Measurements from ENCODE around the gene PTPN3. TPM values are rescaled to one million over a fixed set of nuclear protein-coding genes. Genes with fewer than 3 reads are reported as not detected.

Gene PTPN3
- total RNA-seq, 1 experiment from 2014 or later = 25.0 TPM

- Mint-ChIP-seq H3K36me3 (ENCODE audit: insufficient read depth, unreplicated experiment) (peaks cover 56% of the 10 kb centered on the region), H3K27me3 (ENCODE audit: unreplicated experiment) (no peaks in the 10 kb centered on the region), H3K4me1 (ENCODE audit: low read depth, unreplicated experiment) (no peaks in the 10 kb centered on the region), H3K27ac (ENCODE audit: unreplicated experiment) (no peak overlapping the region), H3K9me3 (ENCODE audit: low read depth, unreplicated experiment) (no peaks in the 10 kb centered on the region), H3K4me3 (ENCODE audit: low read depth, unreplicated experiment) (no peak overlapping the region)
- no TSS peak for BruUV-seq (replicated peaks)
- DNase-seq = no peak
- TF ChIP-seq CTCF (IDR thresholded peaks at IDR 0.05; ENCODE audit: unreplicated experiment) = no peak
- intact Hi-C loops (cut with micrococcal nuclease; ENCODE audit: unreplicated experiment) = loop anchor here (10.0 kb wide), 1 partner anchor 215 kb away; no protein-coding TSS in a partner anchor
- CTCF ChIA-PET = no interaction called here
Observed at GRCh38 chr9:109399258-109399767, 98.8 kb downstream of the PTPN3 start.

GRCh38 chr9:109391176-109391575 is 106.9 kb downstream of the PTPN3 start:
- Mint-ChIP-seq H3K4me1 (ENCODE audit: low read depth, unreplicated experiment) (no peaks in the 10 kb centered on the region), H3K36me3 (ENCODE audit: insufficient read depth, unreplicated experiment) (peaks cover 49% of the 10 kb centered on the region), H3K9me3 (ENCODE audit: low read depth, unreplicated experiment) (no peaks in the 10 kb centered on the region), H3K27ac (ENCODE audit: unreplicated experiment) (no peak overlapping the region), H3K4me3 (ENCODE audit: low read depth, unreplicated experiment) (no peak overlapping the region), H3K27me3 (ENCODE audit: unreplicated experiment) (no peaks in the 10 kb centered on the region)
- CTCF ChIA-PET = no interaction called here
- no peak for DNase-seq
- intact Hi-C loops (cut with micrococcal nuclease; ENCODE audit: unreplicated experiment) = loop anchor here (10.0 kb wide), 1 partner anchor 206 kb away; no protein-coding TSS in a partner anchor
- no peak for TF ChIP-seq CTCF (IDR thresholded peaks at IDR 0.05; ENCODE audit: unreplicated experiment)
- no TSS peak for BruUV-seq (replicated peaks)

- Mint-ChIP-seq H3K9me3 (ENCODE audit: low read depth, unreplicated experiment) (no peaks in the 10 kb centered on the region), H3K4me3 (ENCODE audit: low read depth, unreplicated experiment) (no peak overlapping the region), H3K4me1 (ENCODE audit: low read depth, unreplicated experiment) (no peaks in the 10 kb centered on the region), H3K36me3 (ENCODE audit: insufficient read depth, unreplicated experiment) (peaks cover 52% of the 10 kb centered on the region), H3K27ac (ENCODE audit: unreplicated experiment) (no peak overlapping the region), H3K27me3 (ENCODE audit: unreplicated experiment) (no peaks in the 10 kb centered on the region)
- TF ChIP-seq CTCF (IDR thresholded peaks at IDR 0.05; ENCODE audit: unreplicated experiment) = no peak
- no TSS peak for BruUV-seq (replicated peaks)
- CTCF ChIA-PET = no interaction called here
- no peak for DNase-seq
- intact Hi-C loops (cut with micrococcal nuclease; ENCODE audit: unreplicated experiment) = no loop called here
Observed at GRCh38 chr9:109387856-109388255, 110.3 kb downstream of the PTPN3 start.

GRCh38 chr9:109387206-109387605 is 110.9 kb downstream of the PTPN3 start:
- intact Hi-C loops (cut with micrococcal nuclease; ENCODE audit: unreplicated experiment) = no loop called here
- H3K27ac Mint-ChIP-seq (ENCODE audit: unreplicated experiment) = no peak overlapping the region
- peaks cover 53% of the 10 kb centered on the region for H3K36me3 Mint-ChIP-seq (ENCODE audit: insufficient read depth, unreplicated experiment)
- no peak for TF ChIP-seq CTCF (IDR thresholded peaks at IDR 0.05; ENCODE audit: unreplicated experiment)
- no peak for DNase-seq
- H3K9me3 Mint-ChIP-seq (ENCODE audit: low read depth, unreplicated experiment) = no peaks in the 10 kb centered on the region
- no TSS peak for BruUV-seq (replicated peaks)
- CTCF ChIA-PET = no interaction called here
- H3K27me3 Mint-ChIP-seq (ENCODE audit: unreplicated experiment) = no peaks in the 10 kb centered on the region
- H3K4me1 Mint-ChIP-seq (ENCODE audit: low read depth, unreplicated experiment) = no peaks in the 10 kb centered on the region
- no peak overlapping the region for H3K4me3 Mint-ChIP-seq (ENCODE audit: low read depth, unreplicated experiment)
